SW480 (cell line): ENCODE measurements around the gene PLEKHG5.
"Not testable (repeated sequence)": the region's sequence is repeated elsewhere in the genome, so short reads cannot be mapped to it uniquely, and the experiment has no call there.

ENCODE experiments used
- DNase-seq: peaks from one replicate; pipeline ENCODE4 v3.0.0-alpha.2; 2016; ENCODE audit warnings: low spot score

Gene PLEKHG5

DNA sequence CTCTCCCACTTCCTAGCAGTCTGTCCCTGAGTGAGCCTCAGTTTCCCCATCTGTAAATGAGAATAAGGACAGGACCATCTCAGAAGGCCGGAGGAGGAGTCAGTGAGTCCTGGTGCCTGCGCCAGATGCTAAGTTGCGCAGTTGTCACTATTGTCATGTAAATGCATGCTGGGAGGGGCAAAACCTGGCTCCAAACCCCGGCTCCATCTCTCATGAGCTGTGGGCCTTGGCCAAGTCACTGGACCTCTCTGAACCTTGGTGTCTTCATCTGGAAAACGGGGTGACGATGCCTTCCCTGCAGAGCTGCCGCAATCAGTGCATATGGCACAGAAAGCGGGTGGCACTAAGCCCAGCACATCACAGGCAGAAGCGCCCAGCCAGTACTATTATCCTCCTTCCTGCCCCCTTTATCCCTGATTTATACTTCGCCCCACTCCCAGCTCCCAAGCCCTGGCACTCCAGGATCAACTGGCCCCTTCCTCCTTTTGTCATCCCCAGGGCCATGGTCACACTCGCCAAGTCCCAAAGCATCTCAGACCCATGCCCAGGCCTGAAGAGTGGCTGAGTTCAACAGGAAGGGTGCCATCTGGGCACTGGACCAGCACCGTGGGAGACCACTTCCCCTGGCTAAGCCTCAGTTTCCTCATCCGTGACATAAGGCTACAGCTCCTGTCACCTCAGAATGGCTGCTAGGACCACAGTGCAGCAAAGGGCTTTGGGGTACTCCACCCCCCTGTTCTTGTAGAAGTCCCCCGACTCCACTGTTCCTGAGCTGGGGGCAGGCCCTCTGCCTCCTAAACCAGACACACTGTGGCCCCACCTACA, 4.3 kb upstream of the PLEKHG5 start:
- no peak for DNase-seq

DNA sequence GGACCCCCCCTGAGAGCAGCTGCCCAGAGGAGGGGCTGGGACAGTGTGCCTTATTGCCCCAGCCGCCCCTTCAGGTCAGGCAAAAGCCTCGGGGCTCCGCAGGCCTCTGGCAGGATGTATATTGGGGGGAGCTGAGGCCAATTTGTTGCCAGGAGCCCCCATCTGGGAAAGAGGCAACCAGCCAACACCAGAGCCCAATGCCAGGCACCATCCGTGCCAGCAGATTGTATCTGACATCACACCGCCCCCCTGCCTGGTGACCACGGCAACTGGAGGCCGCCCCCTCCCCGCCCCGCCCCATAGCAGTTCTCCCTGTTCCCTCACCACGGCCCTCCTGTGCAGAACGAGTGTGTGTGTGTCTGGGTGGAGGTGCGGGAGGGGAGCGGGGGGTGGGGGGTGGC, 3.6 kb upstream of the PLEKHG5 start:
- DNase-seq: no peak

DNA sequence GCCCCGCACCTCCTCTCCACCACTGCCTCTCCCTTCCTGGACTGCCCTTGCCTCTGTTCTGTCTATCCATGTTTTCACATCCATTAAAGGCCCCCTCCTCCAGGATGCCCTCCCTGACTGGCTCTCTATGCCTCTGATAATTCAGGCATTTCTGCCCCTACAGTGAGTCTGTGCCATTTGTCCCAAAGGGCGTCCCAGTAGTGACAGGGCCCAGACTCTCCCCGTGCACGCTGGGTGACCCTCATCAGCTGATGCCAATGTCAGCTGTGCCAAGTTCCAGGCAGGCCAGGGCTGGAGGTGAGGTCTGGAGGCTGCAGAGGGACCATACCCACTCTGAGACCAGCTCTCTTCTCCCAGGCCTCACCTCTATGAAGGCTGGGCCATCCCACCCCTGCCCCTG, 3.2 kb upstream of the PLEKHG5 start:
- DNase-seq: no peak

DNA sequence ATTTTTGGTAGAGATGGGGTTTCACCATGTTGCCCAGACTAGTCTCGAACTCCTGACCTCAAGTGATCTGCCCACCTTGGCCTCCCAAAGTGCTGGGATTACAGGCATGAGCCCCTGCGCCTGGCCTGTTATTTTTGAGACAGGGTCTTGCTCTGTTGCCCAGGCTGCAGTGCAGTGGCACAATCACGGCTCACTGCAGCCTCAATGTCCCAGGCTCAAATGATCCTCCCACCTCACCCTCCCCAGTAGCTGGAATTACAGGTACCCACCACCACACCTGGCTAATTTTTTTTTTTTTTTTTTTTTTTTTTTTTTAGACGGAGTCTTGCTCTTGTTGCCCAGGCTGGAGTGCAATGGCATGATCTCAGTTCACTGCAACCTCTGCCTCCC, 2.4 kb upstream of the PLEKHG5 start:
- DNase-seq: not testable (repeated sequence)

DNA sequence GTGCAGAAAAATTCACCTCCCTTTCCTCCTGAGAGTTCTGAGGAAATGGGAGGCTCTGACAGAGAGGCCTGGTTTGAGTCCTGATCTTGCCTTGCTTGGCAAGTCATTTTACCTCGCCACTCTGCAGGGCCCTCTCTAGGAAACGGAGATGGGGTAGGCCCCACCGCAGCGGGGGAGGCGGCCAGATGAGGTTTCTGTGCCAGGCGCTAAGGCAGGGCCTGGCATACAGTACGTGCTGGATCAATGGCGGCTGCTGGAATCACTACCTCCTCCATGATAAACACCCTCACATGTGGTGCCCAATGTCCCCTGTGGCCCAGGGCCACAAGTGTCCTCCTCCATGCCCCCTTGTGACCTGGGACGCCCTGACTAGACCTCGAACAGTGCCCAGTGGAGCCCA, 499 bp upstream of the PLEKHG5 start:
- no peak for DNase-seq

DNA sequence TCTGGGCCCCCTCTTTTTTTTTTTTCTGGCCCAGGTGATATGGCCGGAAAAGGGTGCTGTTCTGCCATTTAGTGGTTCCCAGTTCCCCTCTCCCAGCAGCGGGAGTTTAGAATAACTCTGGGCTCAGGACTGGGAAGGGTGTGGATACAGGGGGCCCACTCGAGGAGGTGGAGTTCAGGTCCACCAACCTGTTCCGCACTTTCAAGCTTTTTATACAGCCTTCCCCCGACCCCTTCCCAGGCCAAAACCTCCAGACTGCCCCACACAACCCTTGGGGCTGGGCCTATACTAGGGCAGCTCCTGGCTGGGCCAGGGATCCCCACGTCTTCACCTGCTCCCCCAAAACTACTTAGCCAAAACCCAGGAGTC, 402 bp downstream of the PLEKHG5 start:
- no peak for DNase-seq

DNA sequence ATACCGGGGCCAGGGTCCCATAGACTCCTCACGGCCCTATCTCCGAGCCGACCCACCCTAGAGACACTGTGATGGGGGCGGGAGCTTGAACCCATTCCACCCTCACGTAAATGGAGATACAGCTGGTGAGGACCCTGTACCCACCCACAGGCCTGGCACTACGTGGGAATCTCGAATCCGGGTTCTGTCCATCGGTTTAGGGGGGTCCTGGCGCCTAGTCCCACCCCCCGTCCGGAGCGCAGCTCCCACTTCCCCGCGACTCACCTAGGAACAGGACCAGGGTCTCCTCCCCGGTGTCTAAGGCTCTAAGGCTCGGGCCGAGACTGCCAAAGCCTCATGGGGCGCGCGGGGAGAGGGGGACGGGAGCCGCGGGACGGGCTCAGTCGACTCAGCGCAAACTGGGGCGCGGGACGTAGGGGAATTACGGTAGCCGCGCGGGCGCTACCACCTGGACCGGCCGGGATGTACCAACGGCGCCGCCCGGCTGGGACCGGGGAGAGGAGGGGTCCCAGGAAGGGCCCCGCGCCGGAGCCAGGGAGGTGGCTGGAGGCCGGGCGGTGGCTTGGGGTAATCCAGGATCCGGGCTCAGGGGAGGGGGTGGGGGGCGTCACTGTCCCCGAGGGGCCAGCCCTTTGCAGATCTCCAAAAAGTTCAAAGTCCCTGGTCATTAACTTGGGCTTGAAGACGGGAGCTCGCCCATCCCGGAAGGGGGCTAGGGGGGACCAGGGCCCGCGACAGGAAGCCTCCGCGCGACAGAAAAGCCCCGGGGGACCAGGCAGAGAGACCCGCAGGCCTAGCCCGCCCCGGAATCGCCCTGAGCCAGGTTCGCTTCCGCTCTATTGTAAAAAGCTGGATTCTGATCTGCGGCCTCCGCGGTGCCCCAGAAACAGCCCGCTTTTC, 1.0 kb downstream of the PLEKHG5 start:
- peak; percentile 86 for DNase-seq

DNA sequence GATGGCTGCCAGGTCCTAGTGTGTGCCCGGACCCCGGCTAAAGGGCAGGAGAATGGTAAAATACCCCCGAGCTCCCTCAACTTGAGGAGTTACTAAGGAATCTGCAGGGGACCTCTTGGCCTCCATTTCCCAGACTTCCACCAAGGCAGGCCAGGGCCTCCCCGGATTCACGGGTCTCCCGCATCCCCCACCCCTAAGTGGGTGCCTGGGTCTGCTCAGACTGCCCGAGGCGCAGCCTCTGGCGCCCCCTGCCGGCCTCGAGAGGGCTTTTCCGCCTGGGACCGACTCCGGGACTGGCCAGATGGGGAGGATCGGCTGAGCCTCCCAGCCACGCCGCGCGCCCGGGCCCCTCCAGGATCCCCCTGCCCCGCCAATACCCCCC, 1.7 kb downstream of the PLEKHG5 start:
- peak; percentile 70 for DNase-seq

DNA sequence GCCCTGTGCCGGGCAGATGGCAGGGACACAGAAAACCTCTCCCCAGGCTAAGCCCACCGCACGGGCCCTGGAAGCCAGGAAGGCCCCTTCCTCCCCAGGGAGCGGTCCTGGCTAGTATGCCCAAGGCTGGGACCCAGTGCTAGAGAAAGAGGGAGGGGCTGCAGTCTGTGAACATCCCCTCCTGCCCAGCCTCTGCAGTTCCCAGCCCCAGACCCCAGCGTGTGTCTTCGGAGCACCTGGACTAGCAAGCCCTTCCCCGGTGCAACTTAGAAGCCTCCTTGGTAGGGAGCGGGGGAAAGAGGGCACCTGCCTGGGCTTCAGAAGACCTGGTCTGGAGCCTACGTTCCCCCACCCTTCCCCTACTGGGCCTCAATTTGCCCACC, 2.1 kb downstream of the PLEKHG5 start:
- no peak for DNase-seq

DNA sequence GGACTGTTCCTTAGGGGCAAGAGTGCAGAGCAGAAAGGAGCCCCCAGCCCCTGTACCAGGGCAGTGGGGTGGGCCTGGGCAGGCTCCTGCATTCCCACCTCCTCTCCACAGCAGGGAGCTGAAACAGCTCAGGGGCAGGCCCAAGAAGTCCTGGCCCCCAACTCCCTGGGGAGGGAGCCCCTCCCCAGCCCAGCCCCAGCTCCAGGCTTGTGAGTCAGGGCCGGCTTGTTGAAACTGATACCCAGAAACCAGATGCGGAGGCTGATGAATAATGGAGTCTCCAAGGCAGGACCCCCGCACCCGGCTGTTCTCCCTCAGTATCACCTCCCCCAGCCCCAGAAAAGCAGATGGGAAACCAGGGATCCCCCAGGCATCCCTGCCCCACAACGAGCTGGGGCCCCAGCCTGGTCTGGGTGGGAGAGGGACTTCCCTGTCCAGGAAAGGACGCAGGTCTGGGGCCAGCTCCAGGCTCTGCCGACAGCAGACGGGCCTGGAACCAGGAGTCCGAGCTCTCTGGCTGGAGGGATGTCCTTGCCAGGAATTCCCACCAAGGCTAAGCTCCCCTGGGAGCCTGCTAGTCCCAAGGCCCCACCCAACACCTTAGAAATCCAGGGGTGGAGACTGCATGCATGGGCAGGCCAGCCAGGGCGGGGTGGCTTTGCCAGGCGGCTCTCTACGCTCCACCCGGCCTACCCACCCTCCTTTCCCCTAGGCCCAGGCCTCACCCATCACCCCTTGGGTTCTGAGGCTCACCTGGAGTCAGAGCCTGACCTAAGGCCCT, 2.7 kb downstream of the PLEKHG5 start:
- DNase-seq: peak; percentile 50

DNA sequence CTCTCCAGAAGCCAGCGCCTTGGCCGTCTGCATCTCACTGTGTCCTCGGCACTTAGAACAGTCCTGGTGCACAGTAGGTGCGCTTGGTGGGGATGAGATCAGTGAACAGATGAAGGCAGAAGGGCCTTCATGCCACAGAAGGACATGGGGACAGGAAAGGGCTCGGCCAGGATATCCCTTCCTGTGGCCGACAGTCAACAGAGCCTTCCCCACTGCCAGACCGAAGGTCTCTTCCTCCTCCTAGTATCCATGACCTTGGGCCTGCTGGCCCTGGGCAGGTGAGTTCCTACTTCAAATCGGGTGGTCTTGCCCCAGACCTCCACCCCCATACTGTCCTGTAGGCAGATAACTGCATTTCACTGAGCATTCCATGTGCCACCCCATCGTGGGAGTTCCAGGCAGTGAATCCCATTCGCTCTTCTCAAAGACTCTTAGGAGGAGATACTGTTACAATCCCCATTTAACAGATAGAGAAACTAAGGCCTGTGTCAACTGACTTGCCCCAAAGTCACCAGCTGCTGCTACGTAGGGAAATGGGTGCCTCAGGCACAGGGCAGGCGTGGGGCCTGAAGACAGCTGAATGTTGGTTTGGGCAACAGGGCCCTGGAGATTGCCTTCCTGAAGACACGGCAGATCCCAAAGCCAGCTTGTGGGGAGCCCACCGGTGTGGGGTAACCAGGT, 3.5 kb downstream of the PLEKHG5 start:
- DNase-seq: no peak

DNA sequence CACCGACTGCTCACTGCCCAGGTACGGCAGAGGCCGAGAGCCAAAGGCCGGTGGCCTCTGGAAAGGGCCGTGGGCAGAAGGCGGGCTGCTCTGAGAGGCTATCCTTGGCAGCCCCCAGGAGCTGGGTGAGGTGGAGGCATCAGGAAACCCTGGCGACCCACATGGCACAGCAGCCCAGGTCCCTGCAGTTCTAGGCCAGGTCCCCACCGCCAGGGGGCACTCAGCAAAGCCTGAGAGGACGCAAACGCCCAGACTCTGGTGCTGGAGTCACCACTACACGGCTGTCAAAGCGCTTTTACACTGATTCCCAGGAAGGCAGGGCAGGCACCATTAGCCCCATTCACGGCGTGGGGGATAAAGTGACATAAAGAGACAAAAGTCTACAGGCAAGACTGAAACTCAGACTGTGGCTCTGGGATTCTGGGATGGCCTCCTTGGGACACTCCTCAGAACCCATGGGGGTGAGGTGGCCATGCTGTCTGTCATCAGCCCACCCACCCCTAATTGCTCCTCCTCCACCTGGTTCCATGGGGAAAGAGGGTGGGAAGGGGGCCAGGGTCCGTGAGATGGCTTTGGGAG, 4.9 kb downstream of the PLEKHG5 start:
- DNase-seq: peak; percentile 89

DNA sequence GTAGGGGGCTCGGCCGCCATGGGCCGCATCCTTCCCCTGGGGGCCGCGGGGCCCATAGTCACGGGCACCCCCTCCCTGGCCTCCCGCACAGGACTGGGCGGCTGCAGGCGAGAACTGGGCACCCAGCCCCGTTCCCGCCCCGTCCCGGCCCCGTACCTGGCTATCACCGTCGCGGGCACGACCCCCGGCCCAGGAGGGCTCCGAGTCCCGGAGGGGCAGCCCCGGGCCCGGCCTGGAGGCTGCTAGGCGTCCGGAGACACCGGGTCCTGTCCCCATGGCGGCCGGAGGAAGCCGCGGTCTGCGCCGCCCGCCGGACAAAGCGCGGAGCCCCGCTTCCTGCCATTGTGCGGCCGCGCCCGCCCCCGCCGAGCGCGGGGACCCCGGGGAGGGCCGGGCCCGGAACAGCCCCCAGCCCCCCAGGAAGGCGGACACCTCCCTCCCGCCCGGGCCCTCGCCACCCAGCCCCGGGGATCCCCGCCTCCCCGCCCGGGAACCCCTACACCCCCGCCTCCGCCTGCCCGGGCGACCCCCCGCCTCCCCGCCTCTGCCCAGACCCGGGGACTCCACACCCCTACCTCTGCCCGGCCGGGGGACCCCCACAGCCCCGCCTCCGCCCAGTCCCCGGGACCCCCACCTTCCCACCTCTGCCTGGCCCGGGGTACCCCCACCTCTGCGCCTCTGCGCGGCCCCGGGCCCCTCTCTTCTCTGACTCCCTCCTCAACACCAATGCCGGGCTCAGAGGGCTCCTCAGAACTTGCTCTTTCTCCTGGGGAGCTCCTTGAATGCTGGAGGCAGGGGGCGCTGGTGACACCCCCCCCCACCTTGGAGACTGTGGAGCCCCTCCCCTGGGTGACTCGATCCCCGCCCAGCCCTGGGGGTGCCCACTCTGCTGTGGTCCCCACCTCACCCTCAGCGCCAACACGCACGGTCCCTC, 6.0 kb downstream of the PLEKHG5 start:
- DNase-seq: no peak

DNA sequence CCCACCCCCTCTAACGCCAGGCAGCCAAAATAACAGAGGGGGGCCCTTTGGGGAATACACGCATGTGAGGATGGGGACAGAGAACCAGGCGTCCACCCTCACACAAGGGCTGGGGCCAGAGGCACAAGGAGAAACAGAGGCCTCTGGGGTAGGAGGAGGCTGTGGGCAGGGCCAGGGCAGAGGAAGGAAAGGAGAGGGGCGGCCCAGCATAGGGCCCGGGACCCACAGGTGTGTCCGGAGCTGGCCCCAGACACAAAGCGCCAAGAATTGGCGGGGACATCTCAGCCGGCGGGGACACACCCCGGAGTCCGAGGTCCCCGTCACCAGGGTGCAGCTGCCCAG, 6.7 kb downstream of the PLEKHG5 start:
- no peak for DNase-seq

DNA sequence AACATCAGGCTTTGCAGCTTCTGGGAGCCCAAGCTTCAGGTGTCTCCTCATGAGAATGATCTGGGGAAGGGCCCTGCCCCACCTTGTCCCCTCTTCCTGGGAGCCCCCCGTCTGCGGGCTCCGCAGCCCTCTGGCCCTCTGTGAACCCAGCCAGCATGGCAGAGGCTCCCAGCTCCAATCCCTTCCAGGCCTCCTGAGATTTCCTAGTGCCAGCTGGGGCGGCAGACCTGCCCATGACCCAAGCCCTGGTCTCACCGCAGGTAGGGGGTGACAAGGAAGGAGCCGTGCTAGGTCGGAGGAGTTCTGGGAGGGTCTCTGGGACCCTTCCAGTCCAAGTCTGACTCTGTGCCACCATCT, 7.7 kb downstream of the PLEKHG5 start:
- no peak for DNase-seq

DNA sequence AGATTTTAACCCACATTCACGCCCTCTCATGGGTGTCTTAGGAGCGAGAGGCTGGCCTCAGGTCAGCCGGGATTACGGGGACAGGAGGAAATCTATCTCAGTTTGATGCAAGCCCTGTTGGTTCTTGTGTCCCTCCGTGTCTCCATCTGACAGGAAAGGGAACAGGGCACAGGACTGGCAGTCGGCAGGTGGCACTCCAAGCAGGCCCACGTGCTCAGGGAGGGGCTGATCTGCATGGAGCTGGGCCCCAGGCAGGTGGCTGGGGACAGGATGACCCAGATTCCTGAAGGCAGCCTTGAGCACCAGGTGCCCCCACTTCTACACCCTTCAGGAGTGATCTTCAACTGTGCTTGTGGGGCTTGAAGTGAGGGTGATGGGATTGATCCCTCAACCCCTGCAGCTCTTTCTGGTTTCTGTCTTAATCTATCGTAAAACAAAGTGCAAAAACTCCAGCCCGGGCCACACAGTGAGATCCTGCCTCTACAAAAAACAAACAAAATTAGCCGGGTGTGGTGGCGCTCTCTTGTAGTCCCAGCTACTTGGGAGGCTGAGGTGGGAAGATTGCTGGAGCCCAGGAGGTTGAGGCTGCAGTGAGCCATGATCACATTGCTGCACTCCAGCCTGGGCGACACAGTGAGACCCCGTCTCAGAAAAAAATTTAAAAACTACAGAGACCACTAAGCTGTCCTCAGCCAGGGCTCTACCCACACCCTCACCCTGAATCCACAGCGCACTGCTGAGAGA, 8.3 kb downstream of the PLEKHG5 start:
- DNase-seq: peak; percentile 62

DNA sequence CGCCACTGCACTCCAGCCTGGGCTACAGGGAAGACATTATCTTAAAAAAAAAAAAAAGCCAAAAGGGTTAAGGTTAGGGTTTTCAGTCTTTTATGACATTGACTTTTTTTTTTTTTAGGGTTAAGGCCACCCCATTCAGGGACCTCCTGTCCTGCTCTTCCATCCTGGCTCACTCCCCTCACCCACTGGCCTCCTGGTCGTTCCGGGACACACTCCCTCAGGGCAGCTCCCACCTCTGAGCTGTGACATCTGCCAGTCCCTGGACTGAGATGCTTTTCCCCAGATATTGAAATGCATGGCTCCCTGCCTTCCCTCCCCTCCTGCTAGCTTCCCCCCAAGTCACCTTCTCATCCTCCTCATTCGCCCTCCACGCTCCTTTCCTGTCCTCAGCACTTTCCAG, 9.6 kb downstream of the PLEKHG5 start:
- no peak for DNase-seq

DNA sequence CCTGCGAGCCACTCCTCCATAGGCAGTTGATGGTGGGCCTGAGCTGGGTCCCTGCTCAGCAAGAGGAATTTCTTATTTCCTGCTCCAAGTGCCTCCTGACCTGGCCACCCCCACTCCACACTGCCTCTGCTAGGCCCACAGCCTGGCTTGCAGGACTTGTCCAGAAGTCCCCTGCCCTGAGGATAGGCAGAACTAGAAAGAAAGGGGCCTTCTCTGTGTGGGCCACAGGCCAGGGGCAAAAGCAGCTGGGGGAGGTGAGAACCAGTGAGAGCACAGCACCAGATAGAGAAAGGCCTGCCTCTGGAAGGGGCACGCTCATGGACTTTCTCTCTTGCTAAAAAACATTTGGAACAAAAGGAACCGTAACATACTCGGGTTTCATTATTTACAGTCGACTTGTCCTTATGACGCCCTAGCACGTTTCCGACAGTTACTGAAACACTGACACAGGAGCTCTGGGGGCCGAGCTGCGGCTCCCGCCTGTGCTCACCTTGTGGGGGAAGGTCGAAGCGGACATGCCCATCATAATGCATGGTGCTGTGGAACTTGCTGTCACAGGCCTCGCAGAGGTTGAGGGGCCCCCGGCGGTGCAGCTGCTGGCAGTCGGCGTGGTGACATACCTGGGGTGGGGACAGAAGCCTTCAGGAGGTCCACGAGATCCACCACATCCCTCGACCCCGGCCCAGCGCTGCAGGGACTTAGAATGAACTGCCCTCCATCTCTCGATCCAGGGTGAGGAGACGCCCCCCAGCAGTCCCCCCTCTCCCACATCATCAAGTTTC, 14.2 kb downstream of the PLEKHG5 start:
- DNase-seq: no peak

DNA sequence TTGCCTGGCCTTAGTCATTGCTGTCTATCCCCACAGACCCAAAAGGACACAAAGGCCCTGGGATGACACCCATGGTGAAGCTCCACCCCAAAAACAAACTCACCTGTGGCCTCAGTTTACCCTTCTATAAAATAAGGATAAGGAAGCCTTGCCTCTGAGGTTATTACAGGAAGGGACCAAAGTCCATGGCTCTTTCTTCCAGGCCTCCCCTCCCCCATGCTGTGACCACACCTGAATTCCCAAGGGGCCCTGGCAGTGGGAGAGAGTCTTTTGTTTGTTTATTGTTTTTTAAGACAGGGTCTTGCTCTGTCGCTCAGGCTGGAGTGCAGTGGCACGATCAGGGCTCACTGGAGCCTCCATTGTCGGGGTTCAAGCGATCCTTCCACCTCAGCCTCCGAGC, 15.0 kb downstream of the PLEKHG5 start:
- no peak for DNase-seq
